ENCODE data around the gene ZNF541.
"Not testable (repeated sequence)": the region's sequence is repeated elsewhere in the genome, so short reads cannot be mapped to it uniquely, and the experiment has no call there.

The ZNF541 gene

GRCh38 chr19:47598407-47599349 lies 25.7 kb upstream of the ZNF541 start:
- DNase-seq = no peak

- DNase-seq = no peak
These were observed 23.0 kb upstream of the ZNF541 start for GRCh38 chr19:47595944-47596343.

- no peak for DNase-seq
These were observed 20.9 kb upstream of the ZNF541 start for GRCh38 chr19:47593860-47594259.

GRCh38 chr19:47589824-47590223 lies 16.9 kb upstream of the ZNF541 start:
- DNase-seq = no peak

GRCh38 chr19:47587295-47587694 lies 14.3 kb upstream of the ZNF541 start:
- no peak for DNase-seq

GRCh38 chr19:47583161-47583560 lies 10.2 kb upstream of the ZNF541 start:
- DNase-seq = not testable (repeated sequence)

GRCh38 chr19:47582320-47582909 lies 9.5 kb upstream of the ZNF541 start:
- DNase-seq = no peak

- DNase-seq = no peak
These were observed 8.8 kb upstream of the ZNF541 start for GRCh38 chr19:47581605-47582319.

GRCh38 chr19:47580397-47580796 lies 7.4 kb upstream of the ZNF541 start:
- DNase-seq = no peak

- no peak for DNase-seq
These were observed 313 bp downstream of the ZNF541 start for GRCh38 chr19:47572635-47573034.

- DNase-seq = no peak
These were observed 3.6 kb downstream of the ZNF541 start for GRCh38 chr19:47569331-47569730.

GRCh38 chr19:47564081-47564480 lies 8.9 kb downstream of the ZNF541 start:
- no peak for DNase-seq

- DNase-seq = no peak
These were observed 11.4 kb downstream of the ZNF541 start for GRCh38 chr19:47561440-47562057.

GRCh38 chr19:47560999-47561398 lies 11.9 kb downstream of the ZNF541 start:
- no peak for DNase-seq

- DNase-seq = no peak
These were observed 22.8 kb downstream of the ZNF541 start for GRCh38 chr19:47550129-47550528.

- no peak for DNase-seq
These were observed 23.6 kb downstream of the ZNF541 start for GRCh38 chr19:47549261-47549862.

GRCh38 chr19:47547199-47547598 lies 25.7 kb downstream of the ZNF541 start:
- DNase-seq = no peak

GRCh38 chr19:47545061-47545948 lies 27.6 kb downstream of the ZNF541 start:
- DNase-seq = no peak

GRCh38 chr19:47544476-47544875 lies 28.5 kb downstream of the ZNF541 start:
- no peak for DNase-seq

GRCh38 chr19:47544075-47544474 lies 28.9 kb downstream of the ZNF541 start:
- no peak for DNase-seq

- no peak for DNase-seq
These were observed 30.9 kb downstream of the ZNF541 start for GRCh38 chr19:47542030-47542475.

- DNase-seq = no peak
These were observed 31.4 kb downstream of the ZNF541 start for GRCh38 chr19:47541518-47541917.

All from Kasumi-1 (cell line).